Mesenchymal stem cell (in vitro differentiated cells and primary cell): ENCODE measurements around the gene FBXL7.

ENCODE experiments used
- DNase-seq: peaks from one replicate; pipeline ENCODE4 v3.0.0-alpha.2; 2013
- H2AFZ ChIP-seq: one replicate; pipeline ENCODE4 v1.6.1; 2013; ENCODE audit warnings: low read depth, mild to moderate bottlenecking, control low read depth, inconsistent platforms, low read length, moderate library complexity
- H2AK5ac ChIP-seq: 2 replicates; pipeline ENCODE4 v1.6.1; 2013; ENCODE audit warnings: low read length, moderate library complexity, mild to moderate bottlenecking, inconsistent platforms; ENCODE audit not compliant: severe bottlenecking
- H2BK120ac ChIP-seq: one replicate; pipeline ENCODE4 v1.6.1; 2013; ENCODE audit warnings: low read depth, mild to moderate bottlenecking, inconsistent platforms, low read length, moderate library complexity
- H2BK12ac ChIP-seq, 2 experiments: one replicate each; pipeline ENCODE4 v1.6.1; 2013; ENCODE audit warnings: inconsistent platforms in 2 of 2, low read length in 2 of 2, mild to moderate bottlenecking in 2 of 2, moderate library complexity in 2 of 2, control low read depth in 1 of 2
- H2BK15ac ChIP-seq: one replicate; pipeline ENCODE4 v1.6.1; 2013; ENCODE audit warnings: mild to moderate bottlenecking, low read depth, inconsistent platforms; ENCODE audit not compliant: poor library complexity, severe bottlenecking
- H2BK5ac ChIP-seq: 2 replicates; pipeline ENCODE4 v1.6.1; 2013; ENCODE audit warnings: low read depth, mild to moderate bottlenecking, low read length, control low read depth, inconsistent platforms; ENCODE audit not compliant: poor library complexity, severe bottlenecking
- H3K14ac ChIP-seq, 2 experiments: one replicate each; pipeline ENCODE4 v1.6.1; 2013; ENCODE audit warnings: inconsistent platforms in 2 of 2, low read length in 2 of 2, control low read depth in 1 of 2, mild to moderate bottlenecking in 1 of 2, moderate library complexity in 1 of 2
- H3K18ac ChIP-seq, 2 experiments: one replicate each; pipeline ENCODE4 v1.6.1; 2013; ENCODE audit warnings: inconsistent platforms in 2 of 2, low read length in 2 of 2, control low read depth in 1 of 2, low read depth in 1 of 2, mild to moderate bottlenecking in 1 of 2
- H3K23ac ChIP-seq, 2 experiments: one replicate each; pipeline ENCODE4 v1.6.1; 2013; ENCODE audit warnings: inconsistent platforms in 2 of 2, low read length in 2 of 2, mild to moderate bottlenecking in 2 of 2, moderate library complexity in 2 of 2, control low read depth in 1 of 2
- H3K27ac ChIP-seq: 2 replicates; pipeline ENCODE4 v1.5.1; 2013; ENCODE audit warnings: mild to moderate bottlenecking, moderate library complexity, low read length, control low read depth, inconsistent platforms; ENCODE audit not compliant: poor library complexity, severe bottlenecking
- H3K27me3 ChIP-seq, 2 experiments: 2 replicates each; pipeline versions ENCODE4 v1.6.1 to v1.7.0; 2013; ENCODE audit warnings: low read length in 2 of 2, mild to moderate bottlenecking in 2 of 2, moderate library complexity in 2 of 2, control low read depth in 1 of 2, inconsistent platforms in 1 of 2; ENCODE audit not compliant: control insufficient read depth in 1 of 2, insufficient read depth in 1 of 2
- H3K36me3 ChIP-seq, 2 experiments: 2 replicates each; pipeline versions ENCODE4 v1.6.1 to v1.7.0; 2013; ENCODE audit warnings: low read length in 2 of 2, control low read depth in 1 of 2, inconsistent platforms in 1 of 2, low read depth in 1 of 2, mild to moderate bottlenecking in 1 of 2; ENCODE audit not compliant: insufficient read depth in 2 of 2, control insufficient read depth in 1 of 2
- H3K4ac ChIP-seq, 2 experiments: one replicate each; pipeline ENCODE4 v1.6.1; 2013; ENCODE audit warnings: inconsistent platforms in 2 of 2, low read length in 2 of 2, mild to moderate bottlenecking in 2 of 2, moderate library complexity in 2 of 2, control low read depth in 1 of 2, low read depth in 1 of 2
- H3K4me1 ChIP-seq: 2 replicates; pipeline ENCODE4 v1.6.1; 2013; ENCODE audit warnings: low read depth, low read length, control low read depth; ENCODE audit not compliant: control insufficient read depth, insufficient read depth
- H3K4me2 ChIP-seq: 2 replicates; pipeline ENCODE4 v1.6.1; 2013; ENCODE audit warnings: low read length, mild to moderate bottlenecking, inconsistent platforms; ENCODE audit not compliant: poor library complexity, severe bottlenecking
- H3K4me3 ChIP-seq, 2 experiments: 2 replicates each; pipeline versions ENCODE4 v1.5.1 to v1.7.0; 2013; ENCODE audit warnings: low read length in 2 of 2, mild to moderate bottlenecking in 2 of 2, control low read depth in 1 of 2, low read depth in 1 of 2; ENCODE audit not compliant: insufficient read depth in 1 of 2
- H3K79me1 ChIP-seq: replicated peaks from 2 replicates; pipeline ENCODE4 v1.6.1; 2013; ENCODE audit warnings: mild to moderate bottlenecking, control low read depth, low read length, inconsistent platforms; ENCODE audit not compliant: poor library complexity, severe bottlenecking
- H3K9ac ChIP-seq: 2 replicates; pipeline ENCODE4 v1.7.0; 2013; ENCODE audit warnings: mild to moderate bottlenecking, low read length, moderate library complexity
- H3K9me3 ChIP-seq: 2 replicates; pipeline ENCODE4 v1.7.0; 2013; ENCODE audit warnings: mild to moderate bottlenecking, low read length; ENCODE audit not compliant: control insufficient read depth
- H4K8ac ChIP-seq: one replicate; pipeline ENCODE4 v1.6.1; 2013; ENCODE audit warnings: inconsistent platforms, mild to moderate bottlenecking, low read length, moderate library complexity
- H4K91ac ChIP-seq: one replicate; pipeline ENCODE4 v1.6.1; 2013; ENCODE audit warnings: mild to moderate bottlenecking, low read length, inconsistent platforms
- WGBS: methylation state at CpG from one replicate; pipeline ENCODE4 v1.1.7; 2013; ENCODE audit warnings: mixed read lengths; 5-methylcytosine and 5-hydroxymethylcytosine counted together

The FBXL7 gene

GRCh38 chr5:15798006-15798405, 298.0 kb downstream of the FBXL7 start:
- Histone ChIP-seq H3K9me3 (no peaks in the 10 kb centered on the region), H3K36me3 (no peaks in the 10 kb centered on the region), H2AFZ (no peak overlapping the region), H3K4me1 (no peaks in the 10 kb centered on the region), H3K79me1 (peaks cover 20% of the 10 kb centered on the region), H2BK15ac (no peak overlapping the region), H4K91ac (no peak overlapping the region), H3K4ac (no peak overlapping the region), H3K23ac (no peak overlapping the region), H3K18ac (no peak overlapping the region), H3K4me3 (no peak overlapping the region), H2BK120ac (no peak overlapping the region), H3K27me3 (no peaks in the 10 kb centered on the region), H2BK12ac (no peak overlapping the region), H3K14ac (no peak overlapping the region), H3K4me2 (no peak overlapping the region), H2AK5ac (no peak overlapping the region), H3K27ac (no peak overlapping the region), H4K8ac (no peak overlapping the region), H2BK5ac (no peak overlapping the region), H3K9ac (no peak overlapping the region)
- WGBS = 97% methylated on average over 3 of the region's 3 CpGs
- no peak for DNase-seq

GRCh38 chr5:15799014-15799413, 299.0 kb downstream of the FBXL7 start:
- DNase-seq = no peak
- Histone ChIP-seq H3K4me2 (no peak overlapping the region), H2BK5ac (no peak overlapping the region), H3K4ac (no peak overlapping the region), H3K27ac (no peak overlapping the region), H3K9me3 (peaks cover under 1% of the 10 kb centered on the region), H3K36me3 (no peaks in the 10 kb centered on the region), H3K4me1 (no peaks in the 10 kb centered on the region), H3K14ac (no peak overlapping the region), H3K9ac (no peak overlapping the region), H3K27me3 (no peaks in the 10 kb centered on the region), H4K91ac (no peak overlapping the region), H3K79me1 (peaks cover 21% of the 10 kb centered on the region), H3K23ac (no peak overlapping the region), H3K4me3 (no peak overlapping the region), H3K18ac (no peak overlapping the region), H2BK12ac (no peak overlapping the region), H2BK15ac (no peak overlapping the region), H2AK5ac (no peak overlapping the region), H4K8ac (no peak overlapping the region), H2AFZ (no peak overlapping the region), H2BK120ac (no peak overlapping the region)
- 100% methylated on average over 1 of the region's 1 CpG for WGBS

GRCh38 chr5:15799612-15800011, 299.6 kb downstream of the FBXL7 start:
- H3K4me3 ChIP-seq = no peak overlapping the region
- H4K91ac ChIP-seq = no peak overlapping the region
- H2BK15ac ChIP-seq = no peak overlapping the region
- no peak overlapping the region for H4K8ac ChIP-seq
- no peak overlapping the region for H3K4me2 ChIP-seq
- WGBS = 98% methylated on average over 5 of the region's 7 CpGs
- H3K36me3 ChIP-seq = no peaks in the 10 kb centered on the region
- no peak overlapping the region for H2BK120ac ChIP-seq
- H2BK12ac ChIP-seq = no peak overlapping the region
- H2BK5ac ChIP-seq = no peak overlapping the region
- no peaks in the 10 kb centered on the region for H3K27me3 ChIP-seq
- H3K4ac ChIP-seq = no peak overlapping the region
- no peaks in the 10 kb centered on the region for H3K4me1 ChIP-seq
- no peak overlapping the region for H3K23ac ChIP-seq
- peaks cover 6% of the 10 kb centered on the region for H3K9me3 ChIP-seq
- no peak for DNase-seq
- H3K27ac ChIP-seq = no peak overlapping the region
- no peak overlapping the region for H2AFZ ChIP-seq
- no peak overlapping the region for H2AK5ac ChIP-seq
- H3K9ac ChIP-seq = no peak overlapping the region
- H3K79me1 ChIP-seq = peaks cover 23% of the 10 kb centered on the region
- H3K18ac ChIP-seq = no peak overlapping the region
- H3K14ac ChIP-seq = no peak overlapping the region

- peaks cover 15% of the 10 kb centered on the region for H3K9me3 ChIP-seq
- H4K8ac ChIP-seq = no peak overlapping the region
- H3K14ac ChIP-seq = no peak overlapping the region
- no peak overlapping the region for H3K9ac ChIP-seq
- WGBS = no CpG with 5 or more reads among the region's 2 CpGs
- no peak overlapping the region for H2BK5ac ChIP-seq
- no peak overlapping the region for H2BK15ac ChIP-seq
- H3K18ac ChIP-seq = no peak overlapping the region
- no peak overlapping the region for H4K91ac ChIP-seq
- no peak overlapping the region for H2AFZ ChIP-seq
- peaks cover 24% of the 10 kb centered on the region for H3K79me1 ChIP-seq
- peaks cover 6% of the 10 kb centered on the region for H3K4me1 ChIP-seq
- no peak overlapping the region for H2BK12ac ChIP-seq
- DNase-seq = no peak
- H2BK120ac ChIP-seq = no peak overlapping the region
- no peak overlapping the region for H3K27ac ChIP-seq
- H3K4me2 ChIP-seq = no peak overlapping the region
- H3K23ac ChIP-seq = no peak overlapping the region
- no peak overlapping the region for H3K4me3 ChIP-seq
- no peak overlapping the region for H3K4ac ChIP-seq
- no peak overlapping the region for H2AK5ac ChIP-seq
- no peaks in the 10 kb centered on the region for H3K36me3 ChIP-seq
- no peaks in the 10 kb centered on the region for H3K27me3 ChIP-seq
Observed at GRCh38 chr5:15803280-15803679, 303.3 kb downstream of the FBXL7 start.
